Osteoblast (primary cell): ENCODE results near the gene IQGAP3. TPM values are rescaled to one million over a fixed set of nuclear protein-coding genes. Genes with fewer than 3 reads are reported as not detected.

Source experiments
- DNase-seq: peaks from one replicate; pipeline ENCODE4 v3.0.0; 2011; ENCODE audit warnings: low spot score, mixed read lengths; ENCODE audit not compliant: insufficient read length; ENCODE audit errors: missing footprints
- H2AFZ ChIP-seq: 2 replicates; pipeline ENCODE4 v1.6.0; 2011; ENCODE audit warnings: mild to moderate bottlenecking, low read length
- H3K27ac ChIP-seq: 2 replicates; pipeline ENCODE4 v1.5.1; 2011; ENCODE audit warnings: mild to moderate bottlenecking, low read depth, low read length, moderate library complexity
- H3K27me3 ChIP-seq: 2 replicates; pipeline ENCODE4 v1.6.0; 2012; ENCODE audit warnings: mild to moderate bottlenecking, control low read depth, inconsistent platforms, low read length, moderate library complexity; ENCODE audit not compliant: insufficient read depth
- H3K36me3 ChIP-seq: 2 replicates; pipeline ENCODE4 v1.5.1; 2011; ENCODE audit warnings: mild to moderate bottlenecking, low read length, control low read depth, moderate library complexity; ENCODE audit not compliant: insufficient read depth
- H3K4me1 ChIP-seq: 2 replicates; pipeline ENCODE4 v1.5.1; 2011; ENCODE audit warnings: mild to moderate bottlenecking, low read length, control low read depth, moderate library complexity; ENCODE audit not compliant: insufficient read depth
- H3K4me2 ChIP-seq: 2 replicates; pipeline ENCODE4 v1.6.0; 2011; ENCODE audit warnings: mild to moderate bottlenecking, low read length; ENCODE audit not compliant: insufficient read depth
- H3K4me3 ChIP-seq: fragments of 200-600 bp; sonication (generic); 3 replicates; pipeline ENCODE4 v1.5.1; 2012; ENCODE audit warnings: mild to moderate bottlenecking, low read length, inconsistent platforms; ENCODE audit not compliant: insufficient read depth
- H3K79me2 ChIP-seq: 2 replicates; pipeline ENCODE4 v1.6.0; 2012; ENCODE audit warnings: mild to moderate bottlenecking, low read length, control low read depth, inconsistent platforms; ENCODE audit not compliant: insufficient read depth
- H3K9me3 ChIP-seq: 2 replicates; pipeline ENCODE4 v1.5.1; 2011; ENCODE audit warnings: low read depth, low read length, control low read depth
- H4K20me1 ChIP-seq: 2 replicates; pipeline ENCODE4 v1.6.0; 2012; ENCODE audit warnings: mild to moderate bottlenecking, low read length, control low read depth; ENCODE audit not compliant: insufficient read depth
- CTCF ChIP-seq: IDR thresholded peaks from 2 replicates; pipeline ENCODE4 v1.5.1; 2011; ENCODE audit warnings: mild to moderate bottlenecking, low read depth, low read length, moderate library complexity; ENCODE audit errors: extremely low read depth
- total RNA-seq: library from RNA; depleted of rRNA; stranded (reverse); fragments of >200 nt; gene quantifications from 2 replicates; pipeline ENCODE4 v1.2.3, GENCODE V29; 2012

The IQGAP3 gene
- total RNA-seq, 1 donor = 2.9 TPM

GRCh38 chr1:156578055-156578454 lies 5.7 kb upstream of the IQGAP3 start:
- no peak for TF ChIP-seq CTCF
- Histone ChIP-seq H3K4me1 (no peaks in the 10 kb centered on the region), H3K4me2 (no peak overlapping the region), H3K4me3 (no peak overlapping the region), H3K9me3 (no peaks in the 10 kb centered on the region), H3K27ac (no peak overlapping the region), H4K20me1 (no peaks in the 10 kb centered on the region), H2AFZ (no peak overlapping the region), H3K36me3 (no peaks in the 10 kb centered on the region), H3K27me3 (peaks cover 15% of the 10 kb centered on the region), H3K79me2 (no peaks in the 10 kb centered on the region)
- no peak for DNase-seq

GRCh38 chr1:156577550-156577949 lies 5.2 kb upstream of the IQGAP3 start:
- TF ChIP-seq CTCF = no peak
- H3K4me3 ChIP-seq = no peak overlapping the region
- no peaks in the 10 kb centered on the region for H3K36me3 ChIP-seq

GRCh38 chr1:156574039-156574633 lies 1.8 kb upstream of the IQGAP3 start:
- Histone ChIP-seq H3K4me2 (no peak overlapping the region), H4K20me1 (no peaks in the 10 kb centered on the region), H3K27ac (no peak overlapping the region), H3K9me3 (no peaks in the 10 kb centered on the region), H3K79me2 (peaks cover 14% of the 10 kb centered on the region), H3K27me3 (peaks cover 18% of the 10 kb centered on the region), H3K4me1 (peaks cover 17% of the 10 kb centered on the region), H2AFZ (no peak overlapping the region), H3K36me3 (peaks cover 7% of the 10 kb centered on the region), H3K4me3 (no peak overlapping the region)
- TF ChIP-seq CTCF = no peak
- no peak for DNase-seq

More at GRCh38 chr1:156577550-156577949, 5.2 kb upstream of the IQGAP3 start:
- no peaks in the 10 kb centered on the region for H4K20me1 ChIP-seq
- peak; percentile 61 for DNase-seq
- H3K79me2 ChIP-seq = no peaks in the 10 kb centered on the region
- no peaks in the 10 kb centered on the region for H3K4me1 ChIP-seq
- no peak overlapping the region for H3K27ac ChIP-seq
- peaks cover 18% of the 10 kb centered on the region for H3K27me3 ChIP-seq
- no peak overlapping the region for H2AFZ ChIP-seq
- no peaks in the 10 kb centered on the region for H3K9me3 ChIP-seq
- no peak overlapping the region for H3K4me2 ChIP-seq

GRCh38 chr1:156572663-156573018 lies 276 bp upstream of the IQGAP3 start:
- no peak for TF ChIP-seq CTCF
- H3K4me2 ChIP-seq = peak overlapping the region; percentile 89
- no peaks in the 10 kb centered on the region for H4K20me1 ChIP-seq
- H3K27ac ChIP-seq = no peak overlapping the region
- peaks cover 11% of the 10 kb centered on the region for H3K36me3 ChIP-seq
- no peak for DNase-seq
- H3K27me3 ChIP-seq = peaks cover 18% of the 10 kb centered on the region
- H3K4me1 ChIP-seq = peaks cover 17% of the 10 kb centered on the region
- H3K79me2 ChIP-seq = peaks cover 16% of the 10 kb centered on the region
- H2AFZ ChIP-seq = peak overlapping the region; percentile 85
- H3K9me3 ChIP-seq = no peaks in the 10 kb centered on the region
- peak overlapping the region; percentile 81 for H3K4me3 ChIP-seq
